ENCODE results near the gene CCKAR. TPM values are rescaled to one million over a fixed set of nuclear protein-coding genes. Genes with fewer than 3 reads are reported as not detected.

CCKAR gene
- total RNA-seq, 2 donors from 2014 or later = 1.0 TPM; not detected in 1

DNA sequence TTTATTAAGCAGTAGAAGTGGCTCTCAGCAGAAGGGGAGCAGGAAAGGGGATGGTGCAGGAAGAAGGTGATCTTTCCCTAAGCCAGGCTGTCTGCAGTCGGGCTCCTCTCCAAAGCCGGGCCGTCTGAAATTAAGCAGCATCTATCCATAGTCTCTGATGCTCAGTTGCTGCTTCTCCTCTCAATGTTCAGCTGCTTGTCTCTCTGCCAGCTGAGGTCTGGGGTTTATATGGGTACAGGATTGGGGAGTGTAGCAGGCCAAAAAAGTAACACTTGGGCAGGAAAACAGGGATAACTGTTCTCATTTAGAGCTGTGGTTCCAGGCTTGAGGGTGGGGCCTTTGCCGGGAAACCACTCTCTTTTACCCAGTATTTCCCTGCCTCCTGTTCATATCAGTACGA lies 39.2 kb upstream of the CCKAR start:
- DNase-seq (no peak), ATAC-seq (no peak)
- intact Hi-C loops (cut with DNase I) = no loop called here
- no peaks in the 10 kb centered on the region for H3K27me3 ChIP-seq
- no peak overlapping the region for H3K4me3 ChIP-seq
- no peaks in the 10 kb centered on the region for H3K36me3 ChIP-seq (replicated peaks in 1 of 2; ENCODE audit: insufficient read depth in 1 of 2, low read depth in 2 of 2)
- no peaks in the 10 kb centered on the region for H3K9me3 ChIP-seq
- WGBS, 2 donors = 62% methylated on average over 5 of the region's 5 CpGs
- no peak for TF ChIP-seq POLR2A (IDR thresholded peaks at IDR 0.05)
- TF ChIP-seq, protein P1, sequence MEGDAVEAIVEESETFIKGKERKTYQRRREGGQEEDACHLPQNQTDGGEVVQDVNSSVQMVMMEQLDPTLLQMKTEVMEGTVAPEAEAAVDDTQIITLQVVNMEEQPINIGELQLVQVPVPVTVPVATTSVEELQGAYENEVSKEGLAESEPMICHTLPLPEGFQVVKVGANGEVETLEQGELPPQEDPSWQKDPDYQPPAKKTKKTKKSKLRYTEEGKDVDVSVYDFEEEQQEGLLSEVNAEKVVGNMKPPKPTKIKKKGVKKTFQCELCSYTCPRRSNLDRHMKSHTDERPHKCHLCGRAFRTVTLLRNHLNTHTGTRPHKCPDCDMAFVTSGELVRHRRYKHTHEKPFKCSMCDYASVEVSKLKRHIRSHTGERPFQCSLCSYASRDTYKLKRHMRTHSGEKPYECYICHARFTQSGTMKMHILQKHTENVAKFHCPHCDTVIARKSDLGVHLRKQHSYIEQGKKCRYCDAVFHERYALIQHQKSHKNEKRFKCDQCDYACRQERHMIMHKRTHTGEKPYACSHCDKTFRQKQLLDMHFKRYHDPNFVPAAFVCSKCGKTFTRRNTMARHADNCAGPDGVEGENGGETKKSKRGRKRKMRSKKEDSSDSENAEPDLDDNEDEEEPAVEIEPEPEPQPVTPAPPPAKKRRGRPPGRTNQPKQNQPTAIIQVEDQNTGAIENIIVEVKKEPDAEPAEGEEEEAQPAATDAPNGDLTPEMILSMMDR (IDR thresholded peaks at IDR 0.05) = no peak
- no peak overlapping the region for H3K27ac ChIP-seq
- H3K4me1 ChIP-seq = no peaks in the 10 kb centered on the region

GRCh38 chr4:26525771-26526150 lies 35.5 kb upstream of the CCKAR start:
- intact Hi-C loops (cut with DNase I) = no loop called here
- Histone ChIP-seq H3K4me3 (no peak overlapping the region), H3K27ac (no peak overlapping the region), H3K4me1 (no peaks in the 10 kb centered on the region), H3K36me3 (replicated peaks in 1 of 2; ENCODE audit: insufficient read depth in 1 of 2, low read depth in 2 of 2) (no peaks in the 10 kb centered on the region), H3K9me3 (no peaks in the 10 kb centered on the region), H3K27me3 (no peaks in the 10 kb centered on the region)
- DNase-seq (no peak), ATAC-seq (no peak)
- TF ChIP-seq POLR2A (IDR thresholded peaks at IDR 0.05) = no peak
- TF ChIP-seq, protein P1 (IDR thresholded peaks at IDR 0.05) = no peak
- WGBS, 2 donors = 73 to 84% methylated on average over 4 of the region's 4 CpGs

- no peak for DNase-seq
- WGBS, 2 donors = 84 to 96% methylated on average over 3 of the region's 3 CpGs
Observed at GRCh38 chr4:26525136-26525770, 35.0 kb upstream of the CCKAR start.

GRCh38 chr4:26524011-26524410 lies 33.7 kb upstream of the CCKAR start:
- Histone ChIP-seq H3K9me3 (no peaks in the 10 kb centered on the region), H3K36me3 (replicated peaks in 1 of 2; ENCODE audit: insufficient read depth in 1 of 2, low read depth in 2 of 2) (no peaks in the 10 kb centered on the region), H3K4me3 (no peak overlapping the region), H3K4me1 (no peaks in the 10 kb centered on the region), H3K27ac (no peak overlapping the region), H3K27me3 (no peaks in the 10 kb centered on the region)
- ATAC-seq = no peak
- no peak for TF ChIP-seq POLR2A (IDR thresholded peaks at IDR 0.05)
- TF ChIP-seq, protein P1 (IDR thresholded peaks at IDR 0.05) = no peak
- DNase-seq = no peak
- WGBS, 2 donors = 86 to 88% methylated on average over 1 of the region's 1 CpG
- intact Hi-C loops (cut with DNase I) = no loop called here

More at GRCh38 chr4:26525136-26525770, 35.0 kb upstream of the CCKAR start:
- Histone ChIP-seq H3K27ac (no peak overlapping the region), H3K4me1 (no peaks in the 10 kb centered on the region), H3K27me3 (no peaks in the 10 kb centered on the region), H3K9me3 (no peaks in the 10 kb centered on the region), H3K36me3 (replicated peaks in 1 of 2; ENCODE audit: insufficient read depth in 1 of 2, low read depth in 2 of 2) (no peaks in the 10 kb centered on the region), H3K4me3 (no peak overlapping the region)
- TF ChIP-seq POLR2A (IDR thresholded peaks at IDR 0.05) = no peak
- TF ChIP-seq, protein P1 (IDR thresholded peaks at IDR 0.05) = no peak
- ATAC-seq = no peak
- intact Hi-C loops (cut with DNase I) = no loop called here

GRCh38 chr4:26522478-26522877 lies 32.2 kb upstream of the CCKAR start:
- Histone ChIP-seq H3K4me3 (no peak overlapping the region), H3K36me3 (replicated peaks in 1 of 2; ENCODE audit: insufficient read depth in 1 of 2, low read depth in 2 of 2) (no peaks in the 10 kb centered on the region), H3K4me1 (no peaks in the 10 kb centered on the region), H3K27ac (no peak overlapping the region), H3K27me3 (no peaks in the 10 kb centered on the region), H3K9me3 (no peaks in the 10 kb centered on the region)
- intact Hi-C loops (cut with DNase I) = no loop called here
- no peak for TF ChIP-seq POLR2A (IDR thresholded peaks at IDR 0.05)
- TF ChIP-seq, protein P1 (IDR thresholded peaks at IDR 0.05) = no peak
- no peak for ATAC-seq
- 74 to 85% methylated on average over 3 of the region's 3 CpGs for WGBS, 2 donors
- no peak for DNase-seq

Measured in body of pancreas (tissue), 4 donors.